GM18868 (cell line): Measurements from ENCODE around the gene MYO15A.

Experiments used
- ATAC-seq: cut with Tn5 transposase; IDR thresholded peaks from one replicate; pipeline ENCODE4 v1.9.1; 2021; ENCODE audit warnings: mild to moderate bottlenecking, moderate library complexity; ENCODE audit not compliant: unreplicated experiment

MYO15A gene

GRCh38 chr17:18184143-18185031 lies 75.8 kb downstream of the MYO15A start:
- no peak for ATAC-seq

GRCh38 chr17:18185391-18185790 lies 76.8 kb downstream of the MYO15A start:
- no peak for ATAC-seq

GRCh38 chr17:18185832-18186626 lies 77.5 kb downstream of the MYO15A start:
- no peak for ATAC-seq

- no peak for ATAC-seq
Observed at GRCh38 chr17:18186627-18186982, 78.0 kb downstream of the MYO15A start.

GRCh38 chr17:18187226-18187625 lies 78.7 kb downstream of the MYO15A start:
- ATAC-seq: no peak

- ATAC-seq: no peak
Observed at GRCh38 chr17:18187821-18188761, 79.5 kb downstream of the MYO15A start.

- ATAC-seq: no peak
Observed at GRCh38 chr17:18190628-18191235, 82.2 kb downstream of the MYO15A start.

- ATAC-seq: no peak
Observed at GRCh38 chr17:18191236-18191667, 82.7 kb downstream of the MYO15A start.

- no peak for ATAC-seq
Observed at GRCh38 chr17:18191967-18192366, 83.4 kb downstream of the MYO15A start.

GRCh38 chr17:18194394-18194793 lies 85.8 kb downstream of the MYO15A start:
- no peak for ATAC-seq

- no peak for ATAC-seq
Observed at GRCh38 chr17:18194804-18195203, 86.2 kb downstream of the MYO15A start.

- ATAC-seq: no peak
Observed at GRCh38 chr17:18195246-18195645, 86.7 kb downstream of the MYO15A start.

- no peak for ATAC-seq
Observed at GRCh38 chr17:18197535-18198194, 89.1 kb downstream of the MYO15A start.

- no peak for ATAC-seq
Observed at GRCh38 chr17:18198530-18198929, 90.0 kb downstream of the MYO15A start.

- ATAC-seq: no peak
Observed at GRCh38 chr17:18201108-18201507, 92.6 kb downstream of the MYO15A start.

GRCh38 chr17:18203308-18203707 lies 94.8 kb downstream of the MYO15A start:
- no peak for ATAC-seq

- no peak for ATAC-seq
Observed at GRCh38 chr17:18205861-18206260, 97.3 kb downstream of the MYO15A start.

GRCh38 chr17:18206962-18207361 lies 98.4 kb downstream of the MYO15A start:
- no peak for ATAC-seq

- no peak for ATAC-seq
Observed at GRCh38 chr17:18208092-18208491, 99.5 kb downstream of the MYO15A start.
